Measurements from ENCODE around the gene TNNT3. TPM values are rescaled to one million over a fixed set of nuclear protein-coding genes. Genes with fewer than 3 reads are reported as not detected.

TNNT3 gene
- total RNA-seq, 4 donors from 2014 or later, result 1.5 to 12.9 (median 4.8) TPM

DNA sequence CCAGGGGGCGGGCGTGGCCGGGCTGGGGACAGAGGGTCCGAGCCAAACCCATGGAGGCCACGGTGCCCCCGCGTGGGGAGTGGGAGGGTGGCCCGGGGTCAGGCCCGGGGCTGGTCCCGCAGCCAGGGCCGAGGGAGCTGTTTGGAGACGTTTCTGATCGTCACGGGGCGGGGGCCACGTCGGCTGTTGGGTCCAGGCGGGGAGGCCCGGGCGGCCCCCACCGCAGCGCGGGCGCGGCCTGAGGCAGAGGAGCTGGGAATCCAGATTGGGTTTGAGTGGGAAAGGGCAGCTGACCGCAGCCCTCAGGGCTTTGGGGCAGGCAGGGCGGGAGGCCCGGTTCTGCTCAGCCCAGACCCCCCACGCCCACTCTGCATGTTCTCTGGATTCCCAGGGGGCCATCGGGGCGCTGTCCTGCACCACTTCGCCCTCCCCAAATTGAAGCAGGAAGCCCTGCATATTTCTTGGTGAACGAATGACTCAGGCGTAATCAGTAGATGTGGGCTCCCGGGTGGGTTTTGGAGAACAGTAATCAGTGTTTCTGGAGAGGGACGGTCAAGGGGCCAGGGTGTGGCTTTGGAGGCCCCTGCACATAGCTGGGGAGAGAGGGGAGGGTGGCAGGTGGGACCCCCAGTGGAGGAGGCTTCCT lies 28.2 kb downstream of the TNNT3 start:
- Histone ChIP-seq H3K4me1 (peaks cover 13% of the 10 kb centered on the region), H3K9me3 (no peaks in the 10 kb centered on the region), H3K27ac (no peak overlapping the region), H3K27me3 (no peaks in the 10 kb centered on the region), H3K36me3 (no peaks in the 10 kb centered on the region), H3K4me3 (no peak overlapping the region)
- no peak for DNase-seq (ENCODE audit: low spot score in 2 of 2)
- no CpG with 5 or more reads among the region's 36 CpGs for WGBS
- TF ChIP-seq POLR2AphosphoS5 (IDR thresholded peaks at IDR 0.05) (no peak), POLR2A (IDR thresholded peaks at IDR 0.05) (no peak), EP300 (IDR thresholded peaks at IDR 0.05) (no peak)
- TF ChIP-seq, protein P1, sequence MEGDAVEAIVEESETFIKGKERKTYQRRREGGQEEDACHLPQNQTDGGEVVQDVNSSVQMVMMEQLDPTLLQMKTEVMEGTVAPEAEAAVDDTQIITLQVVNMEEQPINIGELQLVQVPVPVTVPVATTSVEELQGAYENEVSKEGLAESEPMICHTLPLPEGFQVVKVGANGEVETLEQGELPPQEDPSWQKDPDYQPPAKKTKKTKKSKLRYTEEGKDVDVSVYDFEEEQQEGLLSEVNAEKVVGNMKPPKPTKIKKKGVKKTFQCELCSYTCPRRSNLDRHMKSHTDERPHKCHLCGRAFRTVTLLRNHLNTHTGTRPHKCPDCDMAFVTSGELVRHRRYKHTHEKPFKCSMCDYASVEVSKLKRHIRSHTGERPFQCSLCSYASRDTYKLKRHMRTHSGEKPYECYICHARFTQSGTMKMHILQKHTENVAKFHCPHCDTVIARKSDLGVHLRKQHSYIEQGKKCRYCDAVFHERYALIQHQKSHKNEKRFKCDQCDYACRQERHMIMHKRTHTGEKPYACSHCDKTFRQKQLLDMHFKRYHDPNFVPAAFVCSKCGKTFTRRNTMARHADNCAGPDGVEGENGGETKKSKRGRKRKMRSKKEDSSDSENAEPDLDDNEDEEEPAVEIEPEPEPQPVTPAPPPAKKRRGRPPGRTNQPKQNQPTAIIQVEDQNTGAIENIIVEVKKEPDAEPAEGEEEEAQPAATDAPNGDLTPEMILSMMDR (IDR thresholded peaks at IDR 0.05), result no peak

DNA sequence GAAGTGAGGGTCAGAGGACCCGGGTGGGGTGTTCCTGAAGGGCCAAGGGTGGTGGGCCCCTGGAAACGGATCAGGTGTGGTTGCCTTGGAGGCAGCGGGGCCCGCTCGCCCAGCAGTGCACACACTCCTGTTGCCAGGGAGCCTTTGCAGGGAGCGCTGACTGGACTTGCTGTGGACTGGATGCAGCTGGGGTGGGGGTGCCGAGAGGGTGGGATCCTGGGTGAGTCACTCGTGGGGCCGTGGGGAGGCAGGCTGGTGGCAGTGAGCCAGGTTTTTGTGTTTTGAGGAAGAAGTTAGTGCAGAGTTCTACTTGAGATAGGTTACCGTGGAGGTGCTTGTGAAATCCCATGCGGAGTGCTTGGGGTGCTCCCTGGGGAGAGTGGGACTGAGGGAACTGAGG lies 28.9 kb downstream of the TNNT3 start:
- Histone ChIP-seq H3K9me3 (no peaks in the 10 kb centered on the region), H3K27me3 (no peaks in the 10 kb centered on the region), H3K27ac (no peak overlapping the region), H3K36me3 (no peaks in the 10 kb centered on the region), H3K4me1 (peaks cover 11% of the 10 kb centered on the region), H3K4me3 (no peak overlapping the region)
- TF ChIP-seq POLR2AphosphoS5 (IDR thresholded peaks at IDR 0.05) (no peak), EP300 (IDR thresholded peaks at IDR 0.05) (no peak), POLR2A (IDR thresholded peaks at IDR 0.05) (no peak)
- TF ChIP-seq, protein P1 (IDR thresholded peaks at IDR 0.05), result no peak
- WGBS, result no CpG with 5 or more reads among the region's 11 CpGs
- peak in 1 of 2 donors; percentile 55 for DNase-seq (ENCODE audit: low spot score in 2 of 2)

DNA sequence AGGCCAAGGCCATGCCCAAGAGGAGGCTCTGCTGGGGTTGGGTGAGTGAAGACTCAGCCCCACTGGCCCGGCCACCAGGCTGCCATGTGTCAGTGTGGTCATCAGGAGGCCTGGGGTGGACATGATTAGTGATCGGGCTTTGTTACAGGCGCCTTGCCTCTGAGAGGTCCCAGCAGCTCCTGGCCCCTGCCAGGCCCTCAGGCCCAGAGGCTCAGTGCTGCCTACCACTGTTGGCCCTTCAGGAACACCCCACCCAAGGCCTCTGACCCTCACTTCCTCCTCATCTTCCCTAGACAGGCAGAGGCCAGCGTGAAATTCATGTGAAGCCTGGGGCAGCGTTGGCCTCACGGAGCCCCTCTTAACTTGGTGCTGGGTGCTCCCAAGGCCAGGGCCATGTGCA lies 29.8 kb downstream of the TNNT3 start:
- H3K4me1 ChIP-seq, result peaks cover 2% of the 10 kb centered on the region
- no peak overlapping the region for H3K27ac ChIP-seq
- H3K4me3 ChIP-seq, result no peak overlapping the region
- no peak for TF ChIP-seq POLR2A (IDR thresholded peaks at IDR 0.05)
- TF ChIP-seq, protein P1 (IDR thresholded peaks at IDR 0.05), result no peak
- TF ChIP-seq EP300 (IDR thresholded peaks at IDR 0.05), result no peak
- TF ChIP-seq POLR2AphosphoS5 (IDR thresholded peaks at IDR 0.05), result no peak
- H3K36me3 ChIP-seq, result no peaks in the 10 kb centered on the region
- peak in 1 of 2 donors; percentile 28 for DNase-seq (ENCODE audit: low spot score in 2 of 2)
- WGBS, result no CpG with 5 or more reads among the region's 6 CpGs
- no peaks in the 10 kb centered on the region for H3K9me3 ChIP-seq
- no peaks in the 10 kb centered on the region for H3K27me3 ChIP-seq

GRCh38 chr11:1949922-1950321 lies 30.4 kb downstream of the TNNT3 start:
- Histone ChIP-seq H3K4me3 (no peak overlapping the region), H3K27me3 (no peaks in the 10 kb centered on the region), H3K27ac (no peak overlapping the region), H3K4me1 (no peaks in the 10 kb centered on the region), H3K36me3 (no peaks in the 10 kb centered on the region), H3K9me3 (no peaks in the 10 kb centered on the region)
- no CpG with 5 or more reads among the region's 15 CpGs for WGBS
- no peak for DNase-seq (ENCODE audit: low spot score in 2 of 2)
- TF ChIP-seq EP300 (IDR thresholded peaks at IDR 0.05) (no peak), POLR2A (IDR thresholded peaks at IDR 0.05) (no peak), POLR2AphosphoS5 (IDR thresholded peaks at IDR 0.05) (no peak)
- TF ChIP-seq, protein P1 (IDR thresholded peaks at IDR 0.05), result no peak

DNA sequence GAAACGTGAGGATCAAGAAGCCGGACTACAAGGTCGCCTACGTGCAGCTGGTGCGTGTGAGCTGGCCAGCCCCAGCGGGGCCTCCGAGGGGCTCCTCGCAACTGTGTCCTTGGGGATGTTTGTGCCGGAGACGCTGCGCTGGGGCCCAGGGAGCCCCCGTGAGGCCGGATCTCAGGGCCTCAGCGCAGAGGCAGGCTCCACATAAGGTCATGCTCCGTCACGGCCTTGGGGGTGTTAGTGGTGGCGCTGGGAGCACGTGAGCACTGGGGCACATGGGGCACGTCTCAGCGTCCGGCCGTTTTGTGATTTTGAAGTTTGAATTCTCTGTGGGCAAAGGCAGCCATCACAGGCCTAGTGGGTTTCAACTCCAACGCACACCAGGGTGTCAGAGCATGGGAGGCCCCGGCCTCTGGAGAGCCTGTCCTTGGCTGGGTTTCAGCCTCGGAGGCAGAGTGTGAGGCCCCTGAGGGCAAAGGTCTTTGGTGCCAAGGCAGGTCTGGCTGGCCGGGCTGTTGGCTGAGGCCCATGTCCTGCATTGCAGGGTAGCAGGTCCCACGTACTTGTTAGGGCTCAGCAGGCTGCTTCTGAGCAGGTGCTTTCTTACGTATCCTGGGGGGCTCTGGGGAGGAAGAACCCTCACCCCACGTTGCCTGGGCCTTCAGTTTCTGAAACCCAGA lies 33.4 kb downstream of the TNNT3 start:
- DNase-seq (ENCODE audit: low spot score in 2 of 2), result peak in 1 of 2 donors; percentile 13
- TF ChIP-seq, protein P1 (IDR thresholded peaks at IDR 0.05), result no peak
- TF ChIP-seq EP300 (IDR thresholded peaks at IDR 0.05) (no peak), POLR2AphosphoS5 (IDR thresholded peaks at IDR 0.05) (no peak), POLR2A (IDR thresholded peaks at IDR 0.05) (no peak)
- no peak overlapping the region for H3K27ac ChIP-seq
- H3K36me3 ChIP-seq, result no peaks in the 10 kb centered on the region
- H3K27me3 ChIP-seq, result no peaks in the 10 kb centered on the region
- H3K9me3 ChIP-seq, result no peaks in the 10 kb centered on the region
- H3K4me1 ChIP-seq, result no peaks in the 10 kb centered on the region
- no peak overlapping the region for H3K4me3 ChIP-seq
- no CpG with 5 or more reads among the region's 29 CpGs for WGBS
